Measurements from ENCODE around the gene MNAT1.

- TF ChIP-seq CTCF (conservative IDR thresholded peaks at IDR 0.05; ENCODE audit: low read length) (no peak), EZH2phosphoT487 (IDR thresholded peaks at IDR 0.05; ENCODE audit: borderline replicate concordance) (no peak)
Observed at GRCh38 chr14:60839657-60840056, 105.1 kb downstream of the MNAT1 start.
